ENCODE results near the gene TACC2. TPM values are rescaled to one million over a fixed set of nuclear protein-coding genes. Genes with fewer than 3 reads are reported as not detected.
"Not testable (repeated sequence)": the region's sequence is repeated elsewhere in the genome, so short reads cannot be mapped to it uniquely, and the experiment has no call there.

The TACC2 gene
- total RNA-seq, 2 experiments from 2014 or later = not detected

DNA sequence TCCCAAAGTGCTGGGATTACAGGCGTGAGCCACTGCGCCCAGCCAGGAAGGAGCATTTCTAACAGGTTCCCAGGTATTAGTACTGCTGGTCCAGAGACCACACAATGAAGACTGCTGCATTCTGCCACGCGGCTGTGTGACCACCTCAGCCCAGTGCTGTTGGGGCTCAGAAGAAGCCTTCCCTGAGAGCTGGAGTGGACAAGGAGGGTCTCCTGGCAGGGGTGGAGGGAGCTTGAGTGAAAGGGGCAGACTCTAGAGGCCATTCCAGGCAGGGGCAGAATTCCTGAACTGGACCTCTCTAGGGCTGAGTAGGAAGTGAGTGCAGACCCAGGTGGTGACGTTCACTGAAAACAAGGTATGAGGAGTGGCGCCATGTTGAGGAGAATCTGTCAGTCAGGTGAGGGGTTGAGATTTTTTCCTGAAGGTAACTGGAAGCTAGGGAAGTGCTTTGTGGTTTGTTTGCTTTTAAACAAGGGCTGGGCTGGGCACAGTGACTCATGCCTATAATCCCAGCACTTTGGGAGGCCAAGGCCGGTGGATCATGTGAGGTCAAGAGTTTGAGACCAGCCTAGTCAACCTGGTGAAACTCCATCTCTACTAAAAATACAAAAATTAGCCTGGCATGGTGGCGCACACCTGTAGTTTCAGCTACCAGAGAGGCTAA is 67.6 kb downstream of the TACC2 start:
- DNase-seq = no peak
- Mint-ChIP-seq H3K36me3 (ENCODE audit: low read depth) (no peaks in the 10 kb centered on the region), H3K4me1 (ENCODE audit: low read depth) (no peaks in the 10 kb centered on the region), H3K9me3 (no peaks in the 10 kb centered on the region), H3K4me3 (no peak overlapping the region), H3K27ac (no peak overlapping the region), H3K27me3 (ENCODE audit: low read depth) (peaks cover 8% of the 10 kb centered on the region)
- CTCF ChIA-PET = no interaction called here
- intact Hi-C loops (cut with micrococcal nuclease) = no loop called here

DNA sequence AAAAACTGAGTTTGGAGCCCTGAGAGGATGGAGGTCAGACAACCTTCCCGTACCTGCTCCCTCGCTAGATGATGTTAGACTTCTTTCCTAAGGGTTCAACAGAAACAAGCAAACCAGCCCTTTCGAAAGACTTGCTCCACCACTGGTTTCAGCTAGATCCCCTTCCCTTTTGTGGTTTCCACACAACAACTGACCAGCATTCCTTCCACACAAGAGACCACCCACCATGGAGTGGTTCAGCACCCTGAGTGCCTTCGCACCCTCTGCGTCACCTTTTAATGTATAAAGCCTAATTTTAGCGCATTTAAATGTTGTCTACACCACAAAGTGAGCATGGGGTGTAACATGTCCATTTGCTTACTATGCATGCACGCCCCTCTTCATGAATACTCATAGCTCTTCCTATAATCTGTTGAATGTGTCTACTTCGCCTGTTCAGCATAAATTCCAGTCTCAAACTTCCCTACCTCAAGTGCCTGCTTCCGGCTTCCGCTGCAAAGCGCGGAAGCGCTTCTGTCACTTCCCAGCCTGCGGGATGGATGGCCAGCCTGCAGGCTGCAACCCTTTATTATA is 69.0 kb downstream of the TACC2 start:
- H3K27me3 Mint-ChIP-seq (ENCODE audit: low read depth) = peaks cover 7% of the 10 kb centered on the region
- no peak for DNase-seq
- H3K4me3 Mint-ChIP-seq = no peak overlapping the region
- H3K9me3 Mint-ChIP-seq = no peaks in the 10 kb centered on the region
- intact Hi-C loops (cut with micrococcal nuclease) = no loop called here
- CTCF ChIA-PET = interaction anchor here (0.6 to 1.3 kb wide), 2 partner anchors 83 to 581 kb away, joined by 3 read pairs; no protein-coding TSS in a partner anchor
- H3K27ac Mint-ChIP-seq = no peak overlapping the region
- no peaks in the 10 kb centered on the region for H3K4me1 Mint-ChIP-seq (ENCODE audit: low read depth)
- H3K36me3 Mint-ChIP-seq (ENCODE audit: low read depth) = no peaks in the 10 kb centered on the region

DNA sequence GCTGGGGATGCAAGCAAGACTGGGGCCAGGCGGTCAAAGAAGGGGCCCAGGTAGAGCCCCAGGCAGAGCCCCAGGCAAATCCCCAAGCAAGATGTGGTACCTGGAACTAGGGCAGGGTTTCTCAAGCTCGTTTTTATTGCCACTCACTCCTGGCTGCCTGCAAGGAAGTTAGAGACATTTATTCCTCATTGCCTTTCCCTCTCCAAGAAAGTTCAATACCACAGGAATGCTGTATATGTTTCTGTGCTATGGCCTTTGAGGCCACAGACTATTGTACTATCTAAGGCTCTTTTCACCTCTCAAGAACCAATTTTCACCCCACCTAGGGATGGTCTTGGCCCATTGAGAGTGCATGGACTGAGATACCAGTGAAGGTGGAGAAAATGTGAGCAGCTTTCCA is 71.3 kb downstream of the TACC2 start:
- CTCF ChIA-PET = no interaction called here
- H3K4me1 Mint-ChIP-seq (ENCODE audit: low read depth) = no peaks in the 10 kb centered on the region
- intact Hi-C loops (cut with micrococcal nuclease) = no loop called here
- no peaks in the 10 kb centered on the region for H3K27me3 Mint-ChIP-seq (ENCODE audit: low read depth)
- no peak overlapping the region for H3K27ac Mint-ChIP-seq
- H3K36me3 Mint-ChIP-seq (ENCODE audit: low read depth) = no peaks in the 10 kb centered on the region
- H3K4me3 Mint-ChIP-seq = no peak overlapping the region
- no peak for DNase-seq
- H3K9me3 Mint-ChIP-seq = no peaks in the 10 kb centered on the region

DNA sequence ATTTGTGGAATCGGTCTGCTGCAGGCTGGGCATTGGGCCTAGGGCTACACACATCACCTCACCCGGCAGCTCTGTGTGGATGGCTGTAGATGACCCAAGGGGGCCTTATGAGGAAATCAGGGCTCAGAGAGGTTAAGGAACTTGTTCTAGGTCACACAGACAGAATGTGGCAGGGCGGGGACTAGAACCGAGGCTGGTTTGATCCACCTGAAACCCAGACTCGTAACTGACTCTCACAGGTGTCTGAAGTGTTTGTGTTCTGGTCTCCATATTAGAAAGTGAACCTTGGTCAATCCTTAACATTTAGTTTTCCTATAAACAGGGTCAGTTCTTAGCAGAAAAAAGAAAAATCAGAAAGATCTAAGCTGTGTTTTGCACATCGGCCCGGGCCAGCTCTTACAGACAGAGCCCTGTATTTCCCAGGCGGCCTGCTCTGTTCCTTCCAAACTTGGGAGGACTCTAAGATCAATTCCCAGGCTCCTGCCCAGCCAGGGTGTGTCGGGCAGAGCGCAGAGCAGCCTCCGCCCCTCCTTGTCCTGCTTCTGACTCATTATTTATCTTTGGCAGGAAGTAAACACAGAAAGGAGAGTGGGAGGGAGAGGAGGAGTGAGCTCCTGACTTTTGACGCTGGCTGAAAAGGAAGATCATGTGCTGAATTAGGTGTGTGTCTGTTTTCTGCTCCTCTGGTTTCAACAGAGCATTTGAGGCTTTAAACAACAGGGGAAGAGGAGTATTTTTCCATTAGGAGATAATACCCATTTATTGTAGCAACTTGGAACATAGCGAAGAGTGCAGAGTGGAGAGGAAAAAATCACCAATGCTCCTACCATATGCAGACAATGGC is 74.1 kb downstream of the TACC2 start:
- Mint-ChIP-seq H3K4me3 (no peak overlapping the region), H3K36me3 (ENCODE audit: low read depth) (no peaks in the 10 kb centered on the region), H3K27ac (no peak overlapping the region), H3K27me3 (ENCODE audit: low read depth) (peaks cover 2% of the 10 kb centered on the region), H3K4me1 (ENCODE audit: low read depth) (no peaks in the 10 kb centered on the region), H3K9me3 (no peaks in the 10 kb centered on the region)
- DNase-seq = no peak
- CTCF ChIA-PET = no interaction called here
- intact Hi-C loops (cut with micrococcal nuclease) = no loop called here

DNA sequence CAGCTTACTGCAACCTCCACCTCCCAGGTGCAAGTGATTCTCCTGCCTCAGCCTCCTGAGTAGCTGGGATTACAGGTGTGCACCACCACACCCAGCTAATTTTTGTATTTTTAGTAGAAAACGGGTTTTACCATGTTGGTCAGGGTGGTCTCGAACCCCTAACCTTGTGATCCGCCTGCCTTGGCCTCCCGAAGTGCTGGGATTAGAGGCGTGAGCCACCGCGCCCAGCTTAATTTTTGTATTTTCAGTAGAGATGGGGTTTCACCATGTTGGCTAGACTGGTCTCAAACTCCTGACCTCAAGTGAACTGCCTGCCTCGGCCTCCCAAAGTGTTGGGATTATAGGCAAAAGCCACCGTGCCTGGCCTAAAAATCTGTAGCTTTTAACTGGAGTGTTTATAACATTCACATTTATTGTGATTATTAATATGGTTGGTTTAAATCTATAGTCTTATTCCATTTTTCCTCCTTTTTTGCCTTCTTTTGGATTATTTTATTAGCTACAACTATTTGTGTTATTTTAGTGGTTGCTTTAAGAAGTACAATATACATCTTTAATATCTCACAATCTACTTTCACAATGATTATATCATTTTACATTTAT is 77.5 kb downstream of the TACC2 start:
- H3K4me3 Mint-ChIP-seq; H3K27ac Mint-ChIP-seq; H3K27me3 Mint-ChIP-seq (ENCODE audit: low read depth); H3K36me3 Mint-ChIP-seq (ENCODE audit: low read depth); intact Hi-C loops (cut with micrococcal nuclease); H3K4me1 Mint-ChIP-seq (ENCODE audit: low read depth); H3K9me3 Mint-ChIP-seq; DNase-seq: not testable (repeated sequence)
- CTCF ChIA-PET = interaction anchor here (0.7 kb wide), 1 partner anchor 12 kb away, joined by 4 read pairs; no protein-coding TSS in a partner anchor

DNA sequence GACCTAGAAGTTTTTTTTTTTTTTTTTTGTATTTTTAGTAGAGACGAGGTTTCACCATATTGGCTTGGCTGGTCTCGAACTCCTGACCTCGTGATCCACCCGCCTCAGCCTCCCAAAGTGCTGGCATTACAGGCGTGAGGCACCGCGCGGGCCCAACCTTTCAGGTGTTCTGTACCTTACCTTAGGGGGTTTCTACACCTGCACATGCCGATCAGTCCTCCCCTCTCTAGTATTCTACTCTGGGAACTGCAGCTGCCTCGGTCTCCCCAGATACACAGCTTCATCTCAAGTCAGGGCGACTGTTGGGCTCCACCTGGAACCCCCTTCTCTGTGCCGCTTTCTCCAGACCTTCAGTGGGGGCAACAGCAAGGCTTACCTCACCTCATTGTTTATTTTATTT is 79.9 kb downstream of the TACC2 start:
- Mint-ChIP-seq H3K27me3 (ENCODE audit: low read depth) (peaks cover 5% of the 10 kb centered on the region), H3K4me3 (no peak overlapping the region), H3K27ac (no peak overlapping the region), H3K9me3 (no peaks in the 10 kb centered on the region), H3K36me3 (ENCODE audit: low read depth) (no peaks in the 10 kb centered on the region), H3K4me1 (ENCODE audit: low read depth) (no peaks in the 10 kb centered on the region)
- no peak for DNase-seq
- intact Hi-C loops (cut with micrococcal nuclease) = no loop called here
- CTCF ChIA-PET = no interaction called here

DNA sequence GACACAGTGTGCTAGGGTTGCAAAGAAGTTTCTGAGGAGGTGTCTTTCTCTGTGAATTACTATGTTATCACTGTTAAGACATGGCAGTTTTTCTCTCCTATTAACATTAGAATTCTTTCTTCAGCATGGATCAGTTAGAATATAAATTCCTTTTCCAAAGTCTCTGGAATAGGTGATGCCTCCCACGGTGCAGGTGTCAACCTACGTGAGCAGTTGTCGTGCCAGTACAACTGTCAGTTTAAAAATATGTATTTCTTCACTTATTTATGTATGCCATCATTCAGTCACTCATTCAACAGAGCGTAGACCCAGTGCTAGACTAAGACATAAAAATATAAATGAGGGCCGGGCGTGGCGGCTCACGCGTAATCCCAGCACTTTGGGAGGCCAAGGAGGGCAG is 83.5 kb downstream of the TACC2 start:
- no peak overlapping the region for H3K4me3 Mint-ChIP-seq
- intact Hi-C loops (cut with micrococcal nuclease) = no loop called here
- no peak for DNase-seq
- no peaks in the 10 kb centered on the region for H3K9me3 Mint-ChIP-seq
- no peaks in the 10 kb centered on the region for H3K4me1 Mint-ChIP-seq (ENCODE audit: low read depth)
- CTCF ChIA-PET = no interaction called here
- peaks cover 3% of the 10 kb centered on the region for H3K27me3 Mint-ChIP-seq (ENCODE audit: low read depth)
- H3K36me3 Mint-ChIP-seq (ENCODE audit: low read depth) = no peaks in the 10 kb centered on the region
- no peak overlapping the region for H3K27ac Mint-ChIP-seq

DNA sequence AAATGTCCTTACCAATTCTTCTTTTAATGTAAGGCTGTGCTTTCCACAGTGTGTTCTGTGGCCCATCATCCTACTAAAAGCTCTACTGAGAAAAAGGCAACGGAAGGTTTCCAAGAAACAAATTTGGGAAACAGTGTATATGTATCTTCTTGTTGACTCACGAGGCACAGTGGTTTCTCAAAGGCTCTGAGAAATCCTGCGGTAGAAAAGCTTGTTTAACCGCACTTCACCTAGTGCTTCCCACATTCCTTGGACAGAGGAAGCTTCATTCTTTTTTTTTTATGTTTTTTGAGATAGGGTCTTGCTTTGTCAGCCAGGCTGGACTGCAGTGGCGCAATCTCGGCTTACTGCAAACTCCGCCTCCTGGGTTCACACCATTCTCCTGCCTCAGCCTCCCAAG is 84.5 kb downstream of the TACC2 start:
- intact Hi-C loops (cut with micrococcal nuclease) = no loop called here
- Mint-ChIP-seq H3K9me3 (no peaks in the 10 kb centered on the region), H3K27me3 (ENCODE audit: low read depth) (peaks cover 3% of the 10 kb centered on the region), H3K4me1 (ENCODE audit: low read depth) (no peaks in the 10 kb centered on the region), H3K27ac (no peak overlapping the region), H3K36me3 (ENCODE audit: low read depth) (no peaks in the 10 kb centered on the region), H3K4me3 (no peak overlapping the region)
- DNase-seq = no peak
- CTCF ChIA-PET = no interaction called here

DNA sequence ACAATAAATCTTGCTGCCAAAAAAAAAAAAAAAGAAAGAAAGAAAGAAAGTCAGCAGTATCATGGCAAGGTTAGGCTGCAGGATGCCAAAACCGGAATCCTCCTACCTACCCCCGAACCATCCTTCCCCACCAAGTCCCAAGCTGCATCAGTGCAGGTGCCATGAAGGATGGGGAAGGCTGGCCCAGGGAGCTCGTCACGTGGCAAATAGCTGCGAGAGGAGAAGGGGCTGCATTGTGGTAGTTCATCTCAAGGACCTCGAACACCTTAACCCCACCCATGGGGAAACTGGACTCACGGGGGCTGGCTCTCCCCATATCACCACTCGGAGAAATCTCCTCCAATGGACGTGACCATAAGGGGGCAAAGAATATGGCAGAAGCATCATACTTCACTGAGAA is 86.2 kb downstream of the TACC2 start:
- intact Hi-C loops (cut with micrococcal nuclease) = no loop called here
- no peaks in the 10 kb centered on the region for H3K9me3 Mint-ChIP-seq
- no peaks in the 10 kb centered on the region for H3K36me3 Mint-ChIP-seq (ENCODE audit: low read depth)
- H3K27ac Mint-ChIP-seq = no peak overlapping the region
- peaks cover under 1% of the 10 kb centered on the region for H3K27me3 Mint-ChIP-seq (ENCODE audit: low read depth)
- no peaks in the 10 kb centered on the region for H3K4me1 Mint-ChIP-seq (ENCODE audit: low read depth)
- CTCF ChIA-PET = no interaction called here
- no peak overlapping the region for H3K4me3 Mint-ChIP-seq
- no peak for DNase-seq

DNA sequence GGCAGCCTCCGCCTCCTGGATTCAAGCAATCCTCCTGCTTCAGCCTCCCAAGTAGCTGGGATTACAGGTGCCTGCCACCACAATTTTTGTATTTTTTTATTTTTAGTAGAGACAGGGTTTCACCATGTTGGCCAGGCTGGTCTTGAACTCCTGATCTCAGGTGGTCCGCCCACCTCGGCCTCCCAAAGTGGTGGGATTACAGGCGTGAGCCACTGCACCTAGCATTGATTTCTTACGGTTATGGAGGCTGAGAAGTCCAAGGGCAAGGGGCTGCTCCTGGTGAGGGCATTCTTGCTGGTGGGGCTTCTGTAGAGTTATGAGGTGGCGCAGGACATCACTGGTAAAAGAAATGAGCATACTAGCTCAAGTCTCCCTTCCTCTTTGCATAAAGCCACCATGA is 86.9 kb downstream of the TACC2 start:
- H3K36me3 Mint-ChIP-seq (ENCODE audit: low read depth); intact Hi-C loops (cut with micrococcal nuclease); DNase-seq; H3K27ac Mint-ChIP-seq; H3K27me3 Mint-ChIP-seq (ENCODE audit: low read depth); H3K4me1 Mint-ChIP-seq (ENCODE audit: low read depth); H3K4me3 Mint-ChIP-seq; H3K9me3 Mint-ChIP-seq; CTCF ChIA-PET: not testable (repeated sequence)

DNA sequence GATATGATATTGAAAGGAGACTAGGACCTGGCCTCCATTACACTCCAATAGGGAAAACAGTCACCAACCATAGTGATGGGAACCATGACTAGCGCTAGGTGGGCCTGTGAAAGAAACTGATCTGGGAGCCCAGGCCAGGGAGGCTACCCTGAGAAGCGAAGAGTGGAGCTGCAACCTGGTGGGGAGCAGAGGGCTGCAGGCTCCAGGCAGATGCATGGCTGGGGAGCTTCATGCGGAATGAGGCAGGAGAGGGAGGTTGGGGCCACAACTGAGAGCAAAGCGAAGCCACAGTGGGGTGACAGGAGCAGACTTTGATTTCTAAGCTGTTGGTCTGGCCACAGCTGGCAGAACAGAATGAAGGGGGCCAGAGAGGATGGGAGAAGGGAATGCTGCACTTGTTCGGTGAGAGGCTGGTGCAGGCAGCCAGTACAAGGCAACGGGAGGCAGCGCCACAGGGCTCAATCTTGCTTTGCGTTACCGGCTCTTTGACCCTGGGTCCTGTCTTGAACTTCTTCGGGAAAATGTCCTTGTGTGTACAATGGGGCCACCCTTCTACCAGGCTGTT is 88.4 kb downstream of the TACC2 start:
- Mint-ChIP-seq H3K27me3 (ENCODE audit: low read depth) (no peaks in the 10 kb centered on the region), H3K4me1 (ENCODE audit: low read depth) (no peaks in the 10 kb centered on the region), H3K9me3 (no peaks in the 10 kb centered on the region), H3K4me3 (no peak overlapping the region), H3K36me3 (ENCODE audit: low read depth) (no peaks in the 10 kb centered on the region), H3K27ac (no peak overlapping the region)
- CTCF ChIA-PET = no interaction called here
- DNase-seq = no peak
- intact Hi-C loops (cut with micrococcal nuclease) = no loop called here

DNA sequence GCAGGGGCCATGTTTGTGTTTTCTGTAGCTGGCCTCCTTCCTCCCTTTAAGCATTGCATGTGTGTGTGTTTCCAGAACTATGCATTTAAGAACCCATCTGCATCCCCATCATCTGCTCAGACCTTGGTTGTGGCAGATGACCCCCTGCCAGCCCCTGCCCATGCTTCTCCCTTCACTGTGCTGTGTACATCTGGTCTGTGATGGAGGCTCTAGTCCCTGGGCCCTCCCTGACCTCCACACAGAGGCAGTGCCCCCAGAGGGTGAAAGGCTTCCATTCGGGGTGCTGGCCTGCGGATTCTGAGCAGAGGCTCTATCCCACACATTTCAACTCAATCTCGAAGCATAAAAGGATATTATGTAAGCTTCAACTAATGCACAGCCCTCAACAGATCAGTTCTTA is 89.4 kb downstream of the TACC2 start:
- H3K27me3 Mint-ChIP-seq (ENCODE audit: low read depth) = no peaks in the 10 kb centered on the region

More for the DNA sequence above, 89.4 kb downstream of the TACC2 start:
- Mint-ChIP-seq H3K4me1 (ENCODE audit: low read depth) (no peaks in the 10 kb centered on the region), H3K4me3 (no peak overlapping the region), H3K27ac (no peak overlapping the region), H3K36me3 (ENCODE audit: low read depth) (no peaks in the 10 kb centered on the region), H3K9me3 (no peaks in the 10 kb centered on the region)
- intact Hi-C loops (cut with micrococcal nuclease) = no loop called here
- DNase-seq = no peak
- CTCF ChIA-PET = no interaction called here
